ENCODE results near the gene CNIH4. TPM values are rescaled to one million over a fixed set of nuclear protein-coding genes. Genes with fewer than 3 reads are reported as not detected.

CNIH4 gene
- total RNA-seq, 4 donors from 2014 or later = 28.9 to 51.2 (median 42.6) TPM

GRCh38 chr1:224321706-224322105 lies 35.0 kb upstream of the CNIH4 start:
- Histone ChIP-seq H3K27me3 (no peaks in the 10 kb centered on the region), H3K27ac (no peak overlapping the region), H3K4me1 (no peaks in the 10 kb centered on the region), H3K9me3 (no peaks in the 10 kb centered on the region), H3K36me3 (no peaks in the 10 kb centered on the region), H3K4me3 (no peak overlapping the region)
- no peak for TF ChIP-seq CTCF (IDR thresholded peaks at IDR 0.05)
- TF ChIP-seq POLR2A (IDR thresholded peaks at IDR 0.05) = no peak
- DNase-seq = no peak
- intact Hi-C loops (cut with DNase I; ENCODE audit: low total_unique reads) = no loop called here

- Histone ChIP-seq H3K9me3 (no peaks in the 10 kb centered on the region), H3K4me3 (no peak overlapping the region), H3K27me3 (no peaks in the 10 kb centered on the region), H3K4me1 (peaks cover 0 to 7% of the 10 kb centered on the region in 2 donors), H3K36me3 (no peaks in the 10 kb centered on the region), H3K27ac (no peak overlapping the region)
- no peak for DNase-seq
- TF ChIP-seq POLR2A (IDR thresholded peaks at IDR 0.05) = no peak
- TF ChIP-seq CTCF (IDR thresholded peaks at IDR 0.05) = no peak
- intact Hi-C loops (cut with DNase I; ENCODE audit: low total_unique reads) = no loop called here
These were observed 30.7 kb upstream of the CNIH4 start for GRCh38 chr1:224325959-224326358.

GRCh38 chr1:224328644-224329043 lies 28.0 kb upstream of the CNIH4 start:
- Histone ChIP-seq H3K27ac (no peak overlapping the region), H3K27me3 (no peaks in the 10 kb centered on the region), H3K4me1 (peaks cover 0 to 7% of the 10 kb centered on the region in 2 donors), H3K36me3 (no peaks in the 10 kb centered on the region), H3K4me3 (no peak overlapping the region), H3K9me3 (no peaks in the 10 kb centered on the region)
- TF ChIP-seq CTCF (IDR thresholded peaks at IDR 0.05) (no peak), POLR2A (IDR thresholded peaks at IDR 0.05) (no peak)
- DNase-seq = no peak
- intact Hi-C loops (cut with DNase I; ENCODE audit: low total_unique reads) = no loop called here

GRCh38 chr1:224329484-224329841 lies 27.2 kb upstream of the CNIH4 start:
- no peak for TF ChIP-seq CTCF (IDR thresholded peaks at IDR 0.05)
- no peak for TF ChIP-seq POLR2A (IDR thresholded peaks at IDR 0.05)
- H3K27me3 ChIP-seq = no peaks in the 10 kb centered on the region
- intact Hi-C loops (cut with DNase I; ENCODE audit: low total_unique reads) = no loop called here
- peak overlapping the region; percentile 53 to 74 for H3K4me3 ChIP-seq
- peak overlapping the region; percentile 86 to 97 for H3K27ac ChIP-seq
- H3K9me3 ChIP-seq = no peaks in the 10 kb centered on the region
- H3K36me3 ChIP-seq = no peaks in the 10 kb centered on the region
- no peak for DNase-seq
- H3K4me1 ChIP-seq = peaks cover 0 to 7% of the 10 kb centered on the region in 2 donors

- peak within 1 kb of the TSS; percentile 53 to 74 for H3K4me3 ChIP-seq
- H3K36me3 ChIP-seq = no peaks in the 10 kb centered on the region
- peak in 1 of 4 experiments; percentile 33 for TF ChIP-seq CTCF (IDR thresholded peaks at IDR 0.05)
- peak in 1 of 2 donors; percentile 31 for TF ChIP-seq POLR2A (IDR thresholded peaks at IDR 0.05)
- intact Hi-C loops (cut with DNase I; ENCODE audit: low total_unique reads) = loop anchor here (10.0 kb wide), 1 partner anchor 215 kb away; the partner anchor contains the start of gene FBXO28
- H3K9me3 ChIP-seq = no peaks in the 10 kb centered on the region
- DNase-seq = peak; percentile 81 to 84
- H3K4me1 ChIP-seq = peaks cover 0 to 7% of the 10 kb centered on the region in 2 donors
- peak within 1 kb of the TSS; percentile 86 to 97 for H3K27ac ChIP-seq
- no peaks in the 10 kb centered on the region for H3K27me3 ChIP-seq
These were observed 26.6 kb upstream of the CNIH4 start, which contains the start of gene NVL for GRCh38 chr1:224329842-224330753. Gene NVL, minus strand, starts transcription at chr1:224330172. Its CDS starts 45 bp downstream, at chr1:224330127.

Data from uterus (tissue), 4 donors.